Prostate gland (tissue), 2 donors: ENCODE data around the gene RGS11. TPM values are rescaled to one million over a fixed set of nuclear protein-coding genes. Genes with fewer than 3 reads are reported as not detected.

Source experiments
- DNase-seq: peaks from one replicate; pipeline ENCODE4 v3.0.0-alpha.2; 2019; ENCODE audit warnings: low spot score
- H3K27ac ChIP-seq, 2 donors: fragments of 200-600 bp; sonication (generic); 2 replicates each; pipeline ENCODE4 v1.5.1; 2017 to 2019
- H3K27me3 ChIP-seq: fragments of 200-600 bp; sonication (generic); replicated peaks from 2 replicates; pipeline ENCODE4 v1.5.1; 2019; ENCODE audit not compliant: insufficient read depth
- H3K36me3 ChIP-seq, 2 donors: fragments of 200-600 bp; sonication (generic); 1 replicate in 1 of 2; 2 replicates in 1 of 2; pipeline versions ENCODE4 v1.5.1 to v1.8.1; 2017 to 2019
- H3K4me1 ChIP-seq: fragments of 200-600 bp; sonication (generic); replicated peaks from 2 replicates; pipeline ENCODE4 v1.5.1; 2019
- H3K4me3 ChIP-seq, 2 donors: fragments of 200-600 bp; sonication (generic); 2 replicates each; pipeline ENCODE4 v1.5.1; 2017 to 2019
- H3K9me3 ChIP-seq: fragments of 200-600 bp; sonication (generic); 2 replicates; pipeline ENCODE4 v1.5.1; 2017
- CTCF ChIP-seq, 4 experiments: fragments of 200-600 bp in 2 of 4; fragments of 450-650 bp in 2 of 4; sonication (generic) in 2 of 4; IDR thresholded peaks; 1 replicate in 3 of 4; 2 replicates in 1 of 4; pipeline ENCODE4 v1.5.1; 2016 to 2019; ENCODE audit warnings: antibody characterized with exemption in 4 of 4, mild to moderate bottlenecking in 2 of 4, moderate library complexity in 2 of 4
- POLR2A ChIP-seq: fragments of 450-650 bp; IDR thresholded peaks from one replicate; pipeline ENCODE4 v1.6.1; 2016; ENCODE audit warnings: antibody characterized with exemption, mild to moderate bottlenecking
- POLR2AphosphoS5 ChIP-seq: sonication (generic); formaldehyde crosslinking; IDR thresholded peaks from one replicate; pipeline ENCODE4 v1.6.1; 2017; ENCODE audit warnings: antibody characterized with exemption
- WGBS: methylation state at CpG from one replicate; pipeline ENCODE4 v1.1.5; 2018; 5-methylcytosine and 5-hydroxymethylcytosine counted together
- intact Hi-C: fragments of 100-400 bp; cut with DNase I; formaldehyde crosslinking; loops from one replicate; pipeline ENCODE4 v1.14.2; 2022
- total RNA-seq, 2 donors: library from RNA; depleted of rRNA; stranded (reverse); fragments of >200 nt; gene quantifications; one replicate each; pipeline ENCODE4 v1.1.0, GENCODE V29; 2016

Gene RGS11
- total RNA-seq, 2 donors from 2014 or later = 2.3 to 5.9 TPM

GRCh38 chr16:262121-262745, 13.5 kb downstream of the RGS11 start:
- H3K9me3 ChIP-seq = no peaks in the 10 kb centered on the region
- intact Hi-C loops = no loop called here
- no peak overlapping the region for H3K4me3 ChIP-seq
- 89% methylated on average over 29 of the region's 29 CpGs for WGBS
- H3K27ac ChIP-seq = no peak overlapping the region
- DNase-seq = no peak
- H3K4me1 ChIP-seq = no peaks in the 10 kb centered on the region
- TF ChIP-seq POLR2AphosphoS5 (no peak), CTCF (IDR thresholded peaks at IDR 0.05) (no peak), POLR2A (no peak)
- peaks cover 10 to 17% of the 10 kb centered on the region in 2 donors for H3K36me3 ChIP-seq
- no peaks in the 10 kb centered on the region for H3K27me3 ChIP-seq

- 89% methylated on average over 25 of the region's 28 CpGs for WGBS
- Histone ChIP-seq H3K4me3 (no peak overlapping the region), H3K27ac (no peak overlapping the region), H3K27me3 (no peaks in the 10 kb centered on the region), H3K36me3 (peaks cover 10 to 17% of the 10 kb centered on the region in 2 donors), H3K4me1 (no peaks in the 10 kb centered on the region), H3K9me3 (no peaks in the 10 kb centered on the region)
- intact Hi-C loops = no loop called here
- TF ChIP-seq POLR2A = no peak
- no peak for TF ChIP-seq CTCF (IDR thresholded peaks at IDR 0.05)
- no peak for TF ChIP-seq POLR2AphosphoS5
- no peak for DNase-seq
Observed at GRCh38 chr16:261031-261691, 14.6 kb downstream of the RGS11 start.

- intact Hi-C loops = no loop called here
Observed at GRCh38 chr16:260326-260725, 15.4 kb downstream of the RGS11 start.

GRCh38 chr16:259814-260253, 15.9 kb downstream of the RGS11 start:
- Histone ChIP-seq H3K4me1 (no peaks in the 10 kb centered on the region), H3K27me3 (no peaks in the 10 kb centered on the region)

More at GRCh38 chr16:260326-260725, 15.4 kb downstream of the RGS11 start:
- H3K36me3 ChIP-seq = peaks cover 15 to 17% of the 10 kb centered on the region in 2 donors
- no peak overlapping the region for H3K27ac ChIP-seq
- no peak for DNase-seq
- TF ChIP-seq CTCF (IDR thresholded peaks at IDR 0.05) = no peak
- TF ChIP-seq POLR2A = no peak
- TF ChIP-seq POLR2AphosphoS5 = no peak
- H3K9me3 ChIP-seq = no peaks in the 10 kb centered on the region
- no peaks in the 10 kb centered on the region for H3K4me1 ChIP-seq
- no peak overlapping the region for H3K4me3 ChIP-seq
- 93% methylated on average over 18 of the region's 19 CpGs for WGBS
- no peaks in the 10 kb centered on the region for H3K27me3 ChIP-seq

More at GRCh38 chr16:259814-260253, 15.9 kb downstream of the RGS11 start:
- Histone ChIP-seq H3K4me3 (no peak overlapping the region), H3K36me3 (peaks cover 17% of the 10 kb centered on the region in 2 donors), H3K9me3 (no peaks in the 10 kb centered on the region), H3K27ac (no peak overlapping the region)
- WGBS = 91% methylated on average over 8 of the region's 13 CpGs
- no peak for DNase-seq
- no peak for TF ChIP-seq POLR2AphosphoS5
- no peak for TF ChIP-seq CTCF (IDR thresholded peaks at IDR 0.05)
- TF ChIP-seq POLR2A = no peak
- intact Hi-C loops = no loop called here
